ENCODE results near the gene ABHD1. TPM values are rescaled to one million over a fixed set of nuclear protein-coding genes. Genes with fewer than 3 reads are reported as not detected.
"Not testable (repeated sequence)": the region's sequence is repeated elsewhere in the genome, so short reads cannot be mapped to it uniquely, and the experiment has no call there.

The ABHD1 gene
- total RNA-seq = 1 to 10 TPM in 1 of 2 experiments, under 1 TPM in 1; 0.77 to 1.4 TPM

- DNase-seq = peak; percentile 79
- no peaks in the 10 kb centered on the region for H3K9me3 Mint-ChIP-seq
- peaks cover 32% of the 10 kb centered on the region for H3K27me3 Mint-ChIP-seq
- peak within 1 kb of the TSS; percentile 81 for H3K4me3 Mint-ChIP-seq
- POLR2A ChIA-PET = interaction anchor here (0.6 to 3.0 kb wide), 6 partner anchors 8 to 304 kb away, joined by 3 to 34 read pairs (median 3); partner anchors contain the start of genes KHK, NRBP1 and PREB
- peak; percentile 81 for ATAC-seq (ENCODE audit: low read depth)
- no peaks in the 10 kb centered on the region for H3K36me3 Mint-ChIP-seq
- peaks cover 15% of the 10 kb centered on the region for H3K4me1 Mint-ChIP-seq
- H3K27ac Mint-ChIP-seq = peak within 1 kb of the TSS; percentile 75
Observed at GRCh38 chr2:27123302-27124150, at the start of gene ABHD1. TSS of gene ABHD1 (plus strand) at chr2:27123815. CDS start at chr2:27123949, 134 bp downstream.

- Mint-ChIP-seq H3K4me3 (peak overlapping the region; percentile 61), H3K27me3 (no peaks in the 10 kb centered on the region), H3K9me3 (no peaks in the 10 kb centered on the region), H3K27ac (peak overlapping the region; percentile 84), H3K4me1 (peaks cover 46% of the 10 kb centered on the region), H3K36me3 (peaks cover 4% of the 10 kb centered on the region)
- no peak for ATAC-seq (ENCODE audit: low read depth)
- DNase-seq = peak; percentile 61
- POLR2A ChIA-PET = interaction anchor here (0.5 to 6.0 kb wide), 4 partner anchors 9 to 137 kb away, joined by 3 to 113 read pairs (median 48); partner anchors contain the start of genes AGBL5, ATRAID, KHK and SLC5A6
Observed at GRCh38 chr2:27074738-27075565, 48.7 kb upstream of the ABHD1 start.

GRCh38 chr2:27075566-27075871 is 48.1 kb upstream of the ABHD1 start:
- Mint-ChIP-seq H3K27ac (peak overlapping the region; percentile 84), H3K4me1 (peaks cover 44% of the 10 kb centered on the region), H3K4me3 (peak overlapping the region; percentile 61)
- not testable (repeated sequence) for H3K27me3 Mint-ChIP-seq; H3K9me3 Mint-ChIP-seq; H3K36me3 Mint-ChIP-seq; ATAC-seq (ENCODE audit: low read depth); DNase-seq
- POLR2A ChIA-PET = interaction anchor here (5.2 to 6.0 kb wide), 2 partner anchors 9 to 24 kb away, joined by 92 to 113 read pairs; partner anchors contain the start of genes AGBL5 and KHK

GRCh38 chr2:27076323-27076722 is 47.3 kb upstream of the ABHD1 start:
- H3K4me1 Mint-ChIP-seq = peaks cover 48% of the 10 kb centered on the region
- ATAC-seq (ENCODE audit: low read depth) (no peak), DNase-seq (no peak)
- POLR2A ChIA-PET = interaction anchor here (0.9 to 1.9 kb wide), 3 partner anchors 9 to 25 kb away, joined by 3 to 7 read pairs (median 5); partner anchors contain the start of gene AGBL5
- H3K9me3 Mint-ChIP-seq = no peaks in the 10 kb centered on the region
- H3K4me3 Mint-ChIP-seq = no peak overlapping the region
- H3K36me3 Mint-ChIP-seq = peaks cover 3% of the 10 kb centered on the region
- H3K27me3 Mint-ChIP-seq = no peaks in the 10 kb centered on the region
- peak overlapping the region; percentile 15 for H3K27ac Mint-ChIP-seq

- POLR2A ChIA-PET = interaction anchor here (0.9 to 1.9 kb wide), 3 partner anchors 8 to 26 kb away, joined by 3 to 7 read pairs (median 5); partner anchors contain the start of gene AGBL5
- no peak for ATAC-seq (ENCODE audit: low read depth)
- Mint-ChIP-seq H3K36me3 (peaks cover 3% of the 10 kb centered on the region), H3K27me3 (no peaks in the 10 kb centered on the region), H3K27ac (no peak overlapping the region), H3K4me1 (peaks cover 50% of the 10 kb centered on the region), H3K4me3 (no peak overlapping the region), H3K9me3 (no peaks in the 10 kb centered on the region)
- no peak for DNase-seq
Observed at GRCh38 chr2:27077231-27077630, 46.4 kb upstream of the ABHD1 start.

- Mint-ChIP-seq H3K4me3 (no peak within 1 kb of the TSS), H3K27me3 (no peaks in the 10 kb centered on the region), H3K4me1 (peaks cover 41% of the 10 kb centered on the region), H3K9me3 (no peaks in the 10 kb centered on the region), H3K36me3 (peaks cover 3% of the 10 kb centered on the region), H3K27ac (peak within 1 kb of the TSS; percentile 64)
- DNase-seq (no peak), ATAC-seq (ENCODE audit: low read depth) (no peak)
- POLR2A ChIA-PET = interaction anchor here (0.7 to 1.9 kb wide), 2 partner anchors 10 to 27 kb away, joined by 3 to 7 read pairs; partner anchors contain the start of gene AGBL5
Observed at GRCh38 chr2:27078267-27079194, 45.1 kb upstream of the ABHD1 start, which contains the start of gene EMILIN1. TSS of gene EMILIN1 (plus strand) at chr2:27078615. CDS start at chr2:27079066, 451 bp downstream.

GRCh38 chr2:27079233-27080139 is 44.1 kb upstream of the ABHD1 start:
- no peaks in the 10 kb centered on the region for H3K9me3 Mint-ChIP-seq
- peak overlapping the region; percentile 56 for H3K27ac Mint-ChIP-seq
- no peaks in the 10 kb centered on the region for H3K36me3 Mint-ChIP-seq
- POLR2A ChIA-PET = interaction anchor here (10.4 kb wide), 1 partner anchor 6 kb away, joined by 113 read pairs; the partner anchor contains the start of gene OST4
- no peak overlapping the region for H3K4me3 Mint-ChIP-seq
- no peak for DNase-seq
- ATAC-seq (ENCODE audit: low read depth) = no peak
- peaks cover 41% of the 10 kb centered on the region for H3K4me1 Mint-ChIP-seq
- H3K27me3 Mint-ChIP-seq = no peaks in the 10 kb centered on the region

GRCh38 chr2:27080140-27080469 is 43.5 kb upstream of the ABHD1 start:
- no peak for ATAC-seq (ENCODE audit: low read depth)
- Mint-ChIP-seq H3K27ac (peak overlapping the region; percentile 56), H3K36me3 (no peaks in the 10 kb centered on the region), H3K9me3 (no peaks in the 10 kb centered on the region), H3K4me3 (peak overlapping the region; percentile 35), H3K27me3 (no peaks in the 10 kb centered on the region), H3K4me1 (peaks cover 39% of the 10 kb centered on the region)
- DNase-seq = no peak
- POLR2A ChIA-PET = interaction anchor here (10.4 kb wide), 1 partner anchor 7 kb away, joined by 113 read pairs; the partner anchor contains the start of gene OST4

GRCh38 chr2:27080603-27080936 is 43.0 kb upstream of the ABHD1 start:
- Mint-ChIP-seq H3K36me3 (no peaks in the 10 kb centered on the region), H3K27me3 (no peaks in the 10 kb centered on the region), H3K4me3 (peak overlapping the region; percentile 82), H3K4me1 (peaks cover 39% of the 10 kb centered on the region), H3K9me3 (no peaks in the 10 kb centered on the region), H3K27ac (peak overlapping the region; percentile 98)
- DNase-seq = no peak
- POLR2A ChIA-PET = interaction anchor here (0.7 to 10.4 kb wide), 7 partner anchors 8 to 1328 kb away, joined by 3 to 113 read pairs (median 4); partner anchors contain the start of genes AGBL5 and OST4
- ATAC-seq (ENCODE audit: low read depth) = no peak

GRCh38 chr2:27081984-27082772 is 41.4 kb upstream of the ABHD1 start:
- H3K9me3 Mint-ChIP-seq = no peaks in the 10 kb centered on the region
- no peaks in the 10 kb centered on the region for H3K27me3 Mint-ChIP-seq
- POLR2A ChIA-PET = interaction anchor here (0.6 to 10.4 kb wide), 6 partner anchors 9 to 198 kb away, joined by 3 to 113 read pairs (median 6); partner anchors contain the start of genes AGBL5 and OST4
- DNase-seq (peak; percentile 36), ATAC-seq (ENCODE audit: low read depth) (no peak)
- H3K4me1 Mint-ChIP-seq = peaks cover 31% of the 10 kb centered on the region
- H3K36me3 Mint-ChIP-seq = no peaks in the 10 kb centered on the region
- peak overlapping the region; percentile 98 for H3K27ac Mint-ChIP-seq
- H3K4me3 Mint-ChIP-seq = peak overlapping the region; percentile 82
